ENCODE results near the gene ZNF670. TPM values are rescaled to one million over a fixed set of nuclear protein-coding genes. Genes with fewer than 3 reads are reported as not detected.
"Not testable (repeated sequence)": the region's sequence is repeated elsewhere in the genome, so short reads cannot be mapped to it uniquely, and the experiment has no call there.

Gene ZNF670
- total RNA-seq, 1 donor from 2014 or later: 2.9 TPM

DNA sequence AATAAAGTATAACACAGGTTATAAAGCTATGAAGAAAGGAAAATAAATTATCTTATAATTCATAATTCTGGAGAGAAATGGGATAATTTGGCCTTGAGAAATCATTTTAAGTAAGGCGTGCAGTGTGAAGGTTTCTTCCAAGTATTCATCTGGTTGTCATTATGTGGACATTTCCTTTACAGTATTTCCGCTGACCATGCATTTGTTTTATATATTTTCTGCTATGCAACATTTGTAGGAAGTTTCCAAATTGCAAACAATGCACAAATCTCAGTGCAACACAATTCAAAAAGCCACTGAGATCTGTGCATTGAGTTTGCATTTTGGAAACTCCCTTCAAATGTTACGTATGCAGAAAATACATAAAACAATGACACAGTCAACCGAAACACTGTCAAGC, 17.8 kb downstream of the ZNF670 start:
- H3K4me3 Mint-ChIP-seq: no peak overlapping the region
- DNase-seq (ENCODE audit: low spot score): no peak
- no peak overlapping the region for H3K27ac Mint-ChIP-seq
- H3K36me3 Mint-ChIP-seq (ENCODE audit: low read depth): no peaks in the 10 kb centered on the region
- H3K9me3 Mint-ChIP-seq: peaks cover 68% of the 10 kb centered on the region
- H3K4me1 Mint-ChIP-seq (ENCODE audit: low read depth): no peaks in the 10 kb centered on the region
- intact Hi-C loops (cut with micrococcal nuclease): no loop called here
- H3K27me3 Mint-ChIP-seq (ENCODE audit: insufficient read depth): no peaks in the 10 kb centered on the region

DNA sequence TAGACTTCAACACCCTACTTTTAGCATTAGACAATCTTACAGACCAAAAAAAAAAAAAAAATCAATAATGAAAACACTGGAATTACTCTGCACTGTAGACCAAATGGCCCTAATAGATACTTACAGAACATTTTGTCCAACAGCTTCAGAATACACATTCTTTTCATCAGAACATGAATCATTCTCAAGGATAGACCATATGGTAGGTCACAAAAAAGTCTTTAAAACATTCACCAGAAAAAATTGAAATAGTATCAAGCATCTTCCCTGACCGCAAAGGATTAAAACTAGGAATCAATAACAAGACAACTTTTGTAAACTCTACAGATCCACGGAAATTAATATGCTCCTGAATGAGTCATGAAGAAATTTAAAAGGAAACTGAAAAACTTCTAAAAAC, 22.5 kb downstream of the ZNF670 start:
- Mint-ChIP-seq H3K9me3 (peaks cover 80% of the 10 kb centered on the region), H3K27ac (no peak overlapping the region)

DNA sequence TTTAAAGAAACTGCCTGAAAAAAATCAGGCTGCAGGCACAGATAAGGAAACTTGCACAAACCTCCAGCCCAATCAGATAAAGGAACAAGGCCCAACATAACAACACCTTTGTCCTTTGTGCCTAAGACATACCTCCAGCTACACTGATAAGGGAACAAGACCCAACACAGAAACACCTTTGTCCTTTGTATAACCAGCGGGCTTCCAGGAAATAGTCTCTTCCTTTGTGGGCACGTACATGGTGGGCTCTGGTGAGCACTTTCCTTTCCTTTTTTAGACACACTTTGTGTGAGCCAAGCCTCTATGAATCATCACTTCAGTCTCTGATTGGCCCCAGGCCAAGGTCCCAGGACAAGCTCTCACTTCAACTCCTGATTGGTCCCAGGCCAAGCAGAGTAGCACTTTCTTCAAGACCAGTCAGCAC, 23.6 kb downstream of the ZNF670 start:
- H3K4me3 Mint-ChIP-seq: no peak overlapping the region
- no peak overlapping the region for H3K27ac Mint-ChIP-seq
- intact Hi-C loops (cut with micrococcal nuclease): no loop called here
- no peak for DNase-seq (ENCODE audit: low spot score)
- peaks cover 81% of the 10 kb centered on the region for H3K9me3 Mint-ChIP-seq
- peaks cover 1% of the 10 kb centered on the region for H3K36me3 Mint-ChIP-seq (ENCODE audit: low read depth)
- no peaks in the 10 kb centered on the region for H3K27me3 Mint-ChIP-seq (ENCODE audit: insufficient read depth)
- no peaks in the 10 kb centered on the region for H3K4me1 Mint-ChIP-seq (ENCODE audit: low read depth)

More for the DNA sequence above, 22.5 kb downstream of the ZNF670 start:
- Mint-ChIP-seq H3K4me3 (no peak overlapping the region), H3K27me3 (ENCODE audit: insufficient read depth) (no peaks in the 10 kb centered on the region), H3K36me3 (ENCODE audit: low read depth) (peaks cover 1% of the 10 kb centered on the region), H3K4me1 (ENCODE audit: low read depth) (no peaks in the 10 kb centered on the region)
- DNase-seq (ENCODE audit: low spot score): no peak
- intact Hi-C loops (cut with micrococcal nuclease): no loop called here

DNA sequence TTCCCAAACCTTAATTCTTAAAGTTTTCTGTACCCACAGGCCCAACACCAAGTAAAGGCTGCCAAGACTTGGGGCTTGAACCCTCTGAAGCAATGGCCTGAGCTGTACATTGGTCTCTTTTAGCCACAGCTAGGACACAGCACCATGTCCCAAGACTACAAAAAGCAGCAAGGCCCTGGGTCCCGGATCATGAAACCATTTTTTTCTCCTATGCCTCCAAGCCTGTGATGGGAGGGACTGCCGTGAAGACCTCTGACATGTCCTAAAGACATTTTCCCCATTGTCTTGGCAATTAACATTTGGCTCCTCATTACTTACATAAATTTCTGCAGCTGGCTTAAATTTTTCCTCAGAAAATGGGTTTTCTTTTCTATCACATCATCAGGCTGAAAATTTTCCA, 30.9 kb downstream of the ZNF670 start:
- H3K4me3 Mint-ChIP-seq: no peak overlapping the region
- peaks cover 79% of the 10 kb centered on the region for H3K9me3 Mint-ChIP-seq
- no peaks in the 10 kb centered on the region for H3K4me1 Mint-ChIP-seq (ENCODE audit: low read depth)
- intact Hi-C loops (cut with micrococcal nuclease): no loop called here
- peaks cover 5% of the 10 kb centered on the region for H3K36me3 Mint-ChIP-seq (ENCODE audit: low read depth)
- no peak overlapping the region for H3K27ac Mint-ChIP-seq
- no peaks in the 10 kb centered on the region for H3K27me3 Mint-ChIP-seq (ENCODE audit: insufficient read depth)
- DNase-seq (ENCODE audit: low spot score): no peak

DNA sequence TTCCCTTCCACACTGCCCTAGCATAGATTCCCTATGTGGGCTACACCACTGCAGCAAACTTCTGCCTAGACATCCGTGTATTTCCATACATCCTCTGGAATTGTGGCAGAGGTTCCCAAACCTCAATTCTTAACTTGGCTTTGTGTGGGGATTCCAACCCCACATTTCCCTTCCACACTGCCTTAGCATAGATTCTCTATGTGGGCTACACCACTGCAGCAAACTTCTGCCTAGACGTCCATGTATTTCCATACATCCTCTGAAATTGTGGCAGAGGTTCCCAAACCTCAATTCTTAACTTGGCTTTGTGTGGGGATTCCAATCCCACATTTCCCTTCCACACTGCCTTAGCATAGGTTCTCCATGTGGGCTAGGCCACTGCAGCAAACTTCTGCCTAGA, 31.4 kb downstream of the ZNF670 start:
- no peak for DNase-seq (ENCODE audit: low spot score)
- intact Hi-C loops (cut with micrococcal nuclease): no loop called here
- H3K4me3 Mint-ChIP-seq: no peak overlapping the region
- H3K27ac Mint-ChIP-seq: no peak overlapping the region
- no peaks in the 10 kb centered on the region for H3K4me1 Mint-ChIP-seq (ENCODE audit: low read depth)
- no peaks in the 10 kb centered on the region for H3K27me3 Mint-ChIP-seq (ENCODE audit: insufficient read depth)
- H3K36me3 Mint-ChIP-seq (ENCODE audit: low read depth): peaks cover 7% of the 10 kb centered on the region
- H3K9me3 Mint-ChIP-seq: peaks cover 79% of the 10 kb centered on the region

DNA sequence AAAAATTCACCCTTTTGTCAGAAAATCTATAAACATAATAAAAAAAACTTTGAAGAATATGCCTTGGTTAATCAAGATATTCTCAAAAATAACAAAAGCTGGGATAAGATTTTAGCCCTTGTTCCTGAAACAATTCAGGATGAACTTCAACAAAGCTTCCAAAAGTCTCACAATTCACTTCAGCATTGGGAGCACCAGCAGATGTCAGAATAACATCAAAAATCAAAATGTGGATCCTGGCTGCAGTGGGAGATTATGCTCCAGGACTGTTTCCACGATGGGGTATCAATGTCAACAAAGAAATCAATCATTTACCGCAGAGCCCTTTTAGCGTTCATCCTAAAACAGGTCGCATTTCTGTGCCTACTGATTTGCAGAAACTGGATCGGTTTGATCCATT, 35.2 kb downstream of the ZNF670 start:
- Mint-ChIP-seq H3K9me3 (peaks cover 69% of the 10 kb centered on the region), H3K27ac (no peak overlapping the region), H3K27me3 (ENCODE audit: insufficient read depth) (no peaks in the 10 kb centered on the region), H3K4me1 (ENCODE audit: low read depth) (no peaks in the 10 kb centered on the region), H3K36me3 (ENCODE audit: low read depth) (peaks cover 11% of the 10 kb centered on the region), H3K4me3 (no peak overlapping the region)
- intact Hi-C loops (cut with micrococcal nuclease): no loop called here
- DNase-seq (ENCODE audit: low spot score): no peak

DNA sequence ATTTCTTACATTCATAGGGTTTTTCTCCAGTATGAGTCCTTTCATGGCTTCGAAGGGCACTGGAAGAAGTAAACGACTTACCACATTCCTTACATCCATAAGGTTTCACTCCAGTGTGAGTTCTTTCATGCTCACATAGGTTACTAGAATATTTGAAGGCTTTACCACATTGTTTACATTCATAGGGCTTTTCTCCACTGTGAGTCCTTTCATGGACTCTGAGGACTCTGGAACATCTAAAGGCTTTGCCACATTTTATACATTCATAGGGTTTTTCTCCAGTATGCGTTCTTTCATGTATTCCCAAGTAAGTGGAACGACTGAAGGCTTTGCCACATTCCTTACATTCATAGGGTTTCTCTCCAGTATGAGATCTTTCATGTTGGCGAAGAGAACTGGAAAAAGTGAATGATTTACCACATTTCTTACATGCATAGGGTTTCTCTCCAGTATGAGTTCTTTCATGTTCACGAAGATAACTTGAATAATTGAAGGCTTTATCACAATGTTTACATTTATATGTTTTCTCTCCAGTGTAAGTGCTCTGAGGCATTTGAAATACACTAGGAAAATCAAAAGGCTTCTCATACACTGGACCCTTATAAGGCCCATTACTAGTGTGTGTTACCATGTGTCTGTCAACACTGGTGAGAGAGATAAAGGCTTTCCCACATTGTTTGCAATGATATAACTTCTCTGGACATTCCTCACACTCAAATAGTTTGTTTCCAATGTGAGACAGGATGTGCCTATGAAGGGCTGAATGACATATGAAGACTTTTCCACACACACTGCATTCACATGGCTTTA, 40.9 kb downstream of the ZNF670 start:
- Mint-ChIP-seq H3K4me3 (no peak overlapping the region), H3K36me3 (ENCODE audit: low read depth) (peaks cover 18% of the 10 kb centered on the region), H3K27ac (no peak overlapping the region), H3K4me1 (ENCODE audit: low read depth) (no peaks in the 10 kb centered on the region), H3K9me3 (peaks cover 69% of the 10 kb centered on the region), H3K27me3 (ENCODE audit: insufficient read depth) (no peaks in the 10 kb centered on the region)
- DNase-seq (ENCODE audit: low spot score): no peak
- intact Hi-C loops (cut with micrococcal nuclease): no loop called here

DNA sequence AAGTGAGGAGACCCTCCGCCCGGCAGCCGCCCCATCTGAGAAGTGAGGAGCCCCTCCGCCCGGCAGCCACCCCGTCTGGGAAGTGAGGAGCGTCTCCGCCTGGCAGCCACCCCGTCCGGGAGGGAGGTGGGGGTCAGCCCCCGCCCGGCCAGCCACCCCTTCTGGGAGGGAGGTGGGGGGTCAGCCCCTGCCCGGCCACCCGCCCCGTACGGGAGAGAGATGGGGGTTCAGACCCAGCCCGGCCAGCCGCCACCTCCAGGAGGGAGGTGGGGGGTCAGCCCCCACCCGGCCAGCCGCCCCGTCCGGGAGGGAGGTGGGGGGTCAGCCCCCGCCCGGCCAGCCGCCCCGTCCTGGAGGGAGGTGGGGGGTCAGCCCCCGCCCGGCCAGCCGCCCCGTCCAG, 46.3 kb downstream of the ZNF670 start:
- intact Hi-C loops (cut with micrococcal nuclease); DNase-seq (ENCODE audit: low spot score); H3K4me3 Mint-ChIP-seq; H3K27ac Mint-ChIP-seq; H3K4me1 Mint-ChIP-seq (ENCODE audit: low read depth); H3K27me3 Mint-ChIP-seq (ENCODE audit: insufficient read depth); H3K36me3 Mint-ChIP-seq (ENCODE audit: low read depth): not testable (repeated sequence)
- peaks cover 62% of the 10 kb centered on the region for H3K9me3 Mint-ChIP-seq

Other genes starting within 250 kb of the ZNF670 start
- gene AHCTF1, start 146.9 kb downstream of the ZNF670 start, total RNA-seq: 56.1 and 60.5 TPM in 2 replicates
- gene ZNF695, start 70.8 kb downstream of the ZNF670 start, total RNA-seq: 0.27 and 0.57 TPM in 2 replicates
- 8.0 and 9.5 TPM in 2 replicates for gene ZNF669, start 25.5 kb upstream of the ZNF670 start, total RNA-seq
- gene ZNF124, start 93.2 kb upstream of the ZNF670 start, total RNA-seq: 14.9 and 15.5 TPM in 2 replicates
- gene VN1R5, start 177.3 kb upstream of the ZNF670 start, total RNA-seq: not detected in 2 replicates